Suprapubic skin (tissue), 4 donors: ENCODE data around the gene KCNT2. TPM values are rescaled to one million over a fixed set of nuclear protein-coding genes. Genes with fewer than 3 reads are reported as not detected.

Experiments
- DNase-seq, 2 donors: peaks; one replicate each; pipeline ENCODE4 v3.0.0-alpha.2; 2019; ENCODE audit warnings: low spot score in 2 of 2
- H3K27ac ChIP-seq: fragments of 200-600 bp; sonication (generic); one replicate; pipeline ENCODE4 v1.5.1; 2019
- H3K27me3 ChIP-seq: fragments of 200-600 bp; sonication (generic); one replicate; pipeline ENCODE4 v1.5.1; 2019
- H3K36me3 ChIP-seq: fragments of 200-600 bp; sonication (generic); one replicate; pipeline ENCODE4 v1.5.1; 2019
- H3K4me1 ChIP-seq: fragments of 200-600 bp; sonication (generic); one replicate; pipeline ENCODE4 v1.5.1; 2019
- H3K4me3 ChIP-seq: fragments of 200-600 bp; sonication (generic); one replicate; pipeline ENCODE4 v1.5.1; 2019; ENCODE audit warnings: mild to moderate bottlenecking
- H3K9me3 ChIP-seq: fragments of 200-600 bp; sonication (generic); one replicate; pipeline ENCODE4 v1.5.1; 2019
- CTCF ChIP-seq, 2 donors: fragments of 200-600 bp in 1 of 2; fragments of 450-650 bp in 1 of 2; sonication (generic) in 1 of 2; IDR thresholded peaks; one replicate each; pipeline ENCODE4 v1.5.1; 2016 to 2019; ENCODE audit warnings: antibody characterized with exemption in 2 of 2, mild to moderate bottlenecking in 1 of 2, moderate library complexity in 1 of 2
- EP300 ChIP-seq: sonication (generic); formaldehyde crosslinking; IDR thresholded peaks from one replicate; pipeline ENCODE4 v1.6.1; 2017; ENCODE audit warnings: antibody characterized with exemption
- POLR2A ChIP-seq, 2 donors: fragments of 450-650 bp; IDR thresholded peaks; one replicate each; pipeline ENCODE4 v1.6.1; 2017; ENCODE audit warnings: antibody characterized with exemption in 2 of 2, mild to moderate bottlenecking in 2 of 2, moderate library complexity in 2 of 2
- POLR2AphosphoS5 ChIP-seq, 3 donors: sonication (generic); formaldehyde crosslinking; IDR thresholded peaks; one replicate each; pipeline ENCODE4 v1.6.1; 2017; ENCODE audit warnings: antibody characterized with exemption in 3 of 3
- WGBS: methylation state at CpG from one replicate; pipeline ENCODE4 v1.1.5; 2018; 5-methylcytosine and 5-hydroxymethylcytosine counted together
- total RNA-seq, 4 donors: library from RNA; depleted of rRNA; stranded (reverse); fragments of >200 nt; gene quantifications; one replicate each; pipeline ENCODE4 v1.1.0, GENCODE V29; 2016

KCNT2 gene
- total RNA-seq, 4 donors from 2014 or later, result 0.34 to 2.5 (median 0.34) TPM

GRCh38 chr1:196445775-196446174 lies 162.5 kb downstream of the KCNT2 start:
- TF ChIP-seq CTCF (IDR thresholded peaks at IDR 0.05) (no peak), POLR2AphosphoS5 (IDR thresholded peaks at IDR 0.05) (no peak), EP300 (no peak), POLR2A (IDR thresholded peaks at IDR 0.05) (no peak)
- Histone ChIP-seq H3K27ac (no peak overlapping the region), H3K4me1 (no peaks in the 10 kb centered on the region), H3K36me3 (no peaks in the 10 kb centered on the region), H3K27me3 (no peaks in the 10 kb centered on the region), H3K4me3 (no peak overlapping the region), H3K9me3 (no peaks in the 10 kb centered on the region)
- no peak for DNase-seq
- WGBS, result 98% methylated on average over 1 of the region's 1 CpG

- Histone ChIP-seq H3K36me3 (no peaks in the 10 kb centered on the region), H3K4me1 (no peaks in the 10 kb centered on the region), H3K4me3 (no peak overlapping the region), H3K27ac (no peak overlapping the region), H3K27me3 (no peaks in the 10 kb centered on the region), H3K9me3 (no peaks in the 10 kb centered on the region)
- no peak for DNase-seq
- TF ChIP-seq POLR2A (IDR thresholded peaks at IDR 0.05), result no peak
- TF ChIP-seq POLR2AphosphoS5 (IDR thresholded peaks at IDR 0.05), result no peak
- TF ChIP-seq EP300, result no peak
- no peak for TF ChIP-seq CTCF (IDR thresholded peaks at IDR 0.05)
Measured at GRCh38 chr1:196444634-196445033, 163.6 kb downstream of the KCNT2 start.

- H3K4me1 ChIP-seq, result no peaks in the 10 kb centered on the region
- no peak for DNase-seq
- H3K9me3 ChIP-seq, result no peaks in the 10 kb centered on the region
- no peak for TF ChIP-seq CTCF (IDR thresholded peaks at IDR 0.05)
- no peak for TF ChIP-seq POLR2AphosphoS5 (IDR thresholded peaks at IDR 0.05)
- TF ChIP-seq EP300, result no peak
- no peak for TF ChIP-seq POLR2A (IDR thresholded peaks at IDR 0.05)
- no peaks in the 10 kb centered on the region for H3K27me3 ChIP-seq
- H3K36me3 ChIP-seq, result no peaks in the 10 kb centered on the region
- H3K27ac ChIP-seq, result no peak overlapping the region
- no peak overlapping the region for H3K4me3 ChIP-seq
- 89% methylated on average over 3 of the region's 3 CpGs for WGBS
Measured at GRCh38 chr1:196442366-196442765, 165.9 kb downstream of the KCNT2 start.

GRCh38 chr1:196440711-196441110 lies 167.5 kb downstream of the KCNT2 start:
- no peak overlapping the region for H3K27ac ChIP-seq
- TF ChIP-seq CTCF (IDR thresholded peaks at IDR 0.05) (no peak), EP300 (no peak), POLR2A (IDR thresholded peaks at IDR 0.05) (no peak), POLR2AphosphoS5 (IDR thresholded peaks at IDR 0.05) (no peak)
- H3K27me3 ChIP-seq, result no peaks in the 10 kb centered on the region
- no peak overlapping the region for H3K4me3 ChIP-seq
- no peaks in the 10 kb centered on the region for H3K4me1 ChIP-seq
- DNase-seq, result no peak
- 100% methylated on average over 1 of the region's 1 CpG for WGBS
- H3K9me3 ChIP-seq, result no peaks in the 10 kb centered on the region
- H3K36me3 ChIP-seq, result no peaks in the 10 kb centered on the region

- TF ChIP-seq CTCF (IDR thresholded peaks at IDR 0.05), result no peak
- TF ChIP-seq EP300, result no peak
- no peak for TF ChIP-seq POLR2A (IDR thresholded peaks at IDR 0.05)
- TF ChIP-seq POLR2AphosphoS5 (IDR thresholded peaks at IDR 0.05), result no peak
- DNase-seq, result no peak
- no peak overlapping the region for H3K27ac ChIP-seq
- H3K4me1 ChIP-seq, result no peaks in the 10 kb centered on the region
- H3K36me3 ChIP-seq, result no peaks in the 10 kb centered on the region
- WGBS, result 33% methylated on average over 2 of the region's 2 CpGs
- H3K4me3 ChIP-seq, result no peak overlapping the region
- no peaks in the 10 kb centered on the region for H3K27me3 ChIP-seq
- H3K9me3 ChIP-seq, result no peaks in the 10 kb centered on the region
Measured at GRCh38 chr1:196438329-196438728, 169.9 kb downstream of the KCNT2 start.
